NCI-H1048 (cell line): ENCODE data around the gene KPNA3.
"Not testable (repeated sequence)": the region's sequence is repeated elsewhere in the genome, so short reads cannot be mapped to it uniquely, and the experiment has no call there.

Experiments used
- DNase-seq: peaks from one replicate; lab custom pipeline; 2025; lab: John Stamatoyannopoulos, UW

Gene KPNA3, protein sequence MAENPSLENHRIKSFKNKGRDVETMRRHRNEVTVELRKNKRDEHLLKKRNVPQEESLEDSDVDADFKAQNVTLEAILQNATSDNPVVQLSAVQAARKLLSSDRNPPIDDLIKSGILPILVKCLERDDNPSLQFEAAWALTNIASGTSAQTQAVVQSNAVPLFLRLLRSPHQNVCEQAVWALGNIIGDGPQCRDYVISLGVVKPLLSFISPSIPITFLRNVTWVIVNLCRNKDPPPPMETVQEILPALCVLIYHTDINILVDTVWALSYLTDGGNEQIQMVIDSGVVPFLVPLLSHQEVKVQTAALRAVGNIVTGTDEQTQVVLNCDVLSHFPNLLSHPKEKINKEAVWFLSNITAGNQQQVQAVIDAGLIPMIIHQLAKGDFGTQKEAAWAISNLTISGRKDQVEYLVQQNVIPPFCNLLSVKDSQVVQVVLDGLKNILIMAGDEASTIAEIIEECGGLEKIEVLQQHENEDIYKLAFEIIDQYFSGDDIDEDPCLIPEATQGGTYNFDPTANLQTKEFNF

DNA sequence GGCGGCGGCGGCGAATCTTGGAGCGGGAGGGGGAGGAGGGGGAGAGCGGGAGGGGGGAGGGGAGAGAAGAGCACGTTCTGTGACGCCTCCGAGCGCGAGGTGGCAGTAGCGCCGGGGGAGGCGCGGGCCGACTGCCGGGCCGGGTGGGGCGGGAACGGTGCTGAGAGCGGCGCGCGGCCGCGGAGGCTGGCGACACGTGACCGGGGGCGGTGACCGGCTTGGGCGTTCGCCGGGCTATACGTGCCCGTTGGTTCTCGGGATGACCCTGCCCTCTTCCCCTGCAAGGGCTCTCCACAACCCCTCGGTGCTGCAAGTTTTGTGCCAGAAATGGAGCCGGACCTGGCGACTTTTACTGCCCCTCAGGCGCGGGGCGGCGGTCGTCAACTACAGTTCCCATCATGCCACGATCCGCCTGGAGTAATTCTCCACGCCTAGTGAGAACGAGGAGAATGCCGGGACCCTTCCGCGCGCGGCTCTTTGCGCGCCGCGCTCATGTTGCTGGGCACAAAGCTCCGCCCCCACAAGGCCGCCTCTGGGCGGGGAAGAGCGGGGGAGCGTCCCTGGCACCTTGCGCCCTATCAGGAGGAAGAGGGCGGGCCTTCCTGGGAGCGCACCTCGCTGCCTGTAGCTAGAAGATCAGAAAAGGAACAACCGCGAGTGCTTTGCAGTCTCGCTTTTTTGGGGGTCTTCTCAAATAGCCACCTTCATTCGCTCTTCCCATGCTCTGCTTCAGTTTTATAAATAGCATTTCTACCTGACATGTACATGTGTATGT lies at the start of gene KPNA3:
TSS of gene KPNA3 (minus strand) at position 133 of the 775 bp plus-strand sequence. CDS start 176 bp downstream, outside the sequence.
- peak; percentile 66 for DNase-seq

DNA sequence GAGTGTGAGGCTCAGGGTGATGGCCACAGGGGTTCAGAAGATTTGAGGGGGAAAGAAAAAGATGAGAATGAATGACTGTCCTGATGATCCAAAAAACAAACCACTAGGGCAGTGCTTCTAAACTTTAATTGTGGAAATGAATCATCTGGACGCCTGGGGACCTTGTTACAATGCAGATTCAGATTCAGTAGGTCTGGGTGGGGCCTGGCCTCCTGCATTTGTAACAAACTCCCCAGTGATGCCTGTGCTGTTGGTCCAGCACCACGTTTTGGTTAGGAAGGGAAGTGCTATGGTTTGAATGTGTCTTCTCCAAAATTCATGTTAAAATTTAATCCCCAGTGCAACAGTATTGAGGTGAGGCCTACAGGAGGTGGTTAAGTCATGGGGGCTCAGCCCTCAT lies 49.5 kb upstream of the KPNA3 start:
- DNase-seq, result no peak

DNA sequence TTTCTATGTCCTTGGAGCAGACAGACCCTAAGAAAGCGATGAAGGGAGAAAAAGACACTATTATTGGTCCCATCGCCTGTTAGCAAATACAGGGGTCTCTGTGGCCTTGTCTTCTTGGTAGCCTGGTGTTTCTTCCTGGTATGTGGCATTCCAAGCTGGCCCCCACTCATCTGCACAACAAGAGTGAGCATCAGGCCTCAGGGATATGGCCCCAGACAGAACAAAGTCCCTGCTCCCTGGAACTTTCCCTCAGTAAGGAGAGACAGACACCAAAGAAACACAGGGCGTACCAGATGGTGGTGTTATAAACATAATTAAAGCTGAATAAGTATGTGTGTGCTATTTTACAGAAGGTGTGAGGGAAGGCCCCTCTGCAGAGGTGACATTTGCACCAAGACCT lies 48.2 kb upstream of the KPNA3 start:
- no peak for DNase-seq

DNA sequence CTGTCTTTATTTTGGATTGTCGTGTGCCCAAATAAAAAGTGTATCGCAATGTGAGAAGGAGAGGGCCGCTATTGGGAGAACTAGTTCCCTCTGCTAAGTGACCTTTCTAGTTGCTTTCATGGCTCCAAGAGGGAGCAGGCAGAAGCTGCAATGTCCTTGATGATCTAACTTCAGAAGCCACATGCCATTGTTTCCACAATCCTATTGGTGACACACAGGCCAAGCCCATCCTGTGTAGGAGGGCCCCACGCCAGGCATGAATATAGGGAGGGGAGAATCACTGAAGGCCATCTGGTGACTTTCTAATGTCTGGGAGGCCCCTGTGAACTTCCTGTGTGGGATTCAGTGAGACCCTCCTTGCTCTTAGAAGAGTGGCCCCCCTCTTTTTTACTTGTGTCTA lies 47.8 kb upstream of the KPNA3 start:
- no peak for DNase-seq

DNA sequence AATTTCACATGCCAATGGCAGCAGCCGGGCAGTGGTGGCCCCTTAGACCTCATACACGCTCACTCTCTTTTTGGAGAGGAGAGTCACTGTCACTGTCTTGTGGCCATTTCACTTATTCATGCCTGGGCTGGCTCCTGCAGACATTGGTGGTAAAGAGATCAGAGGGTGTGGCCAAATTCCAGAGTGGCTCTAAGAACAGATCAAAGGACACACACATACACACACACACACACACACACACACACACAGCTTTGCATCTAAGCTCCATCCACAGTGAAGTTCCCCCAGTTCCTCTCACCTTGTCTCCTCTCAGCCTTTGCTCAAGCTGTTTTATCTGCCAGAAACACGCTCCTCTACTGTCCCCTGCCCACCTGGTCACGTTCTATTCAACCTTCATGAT lies 46.5 kb upstream of the KPNA3 start:
- no peak for DNase-seq

DNA sequence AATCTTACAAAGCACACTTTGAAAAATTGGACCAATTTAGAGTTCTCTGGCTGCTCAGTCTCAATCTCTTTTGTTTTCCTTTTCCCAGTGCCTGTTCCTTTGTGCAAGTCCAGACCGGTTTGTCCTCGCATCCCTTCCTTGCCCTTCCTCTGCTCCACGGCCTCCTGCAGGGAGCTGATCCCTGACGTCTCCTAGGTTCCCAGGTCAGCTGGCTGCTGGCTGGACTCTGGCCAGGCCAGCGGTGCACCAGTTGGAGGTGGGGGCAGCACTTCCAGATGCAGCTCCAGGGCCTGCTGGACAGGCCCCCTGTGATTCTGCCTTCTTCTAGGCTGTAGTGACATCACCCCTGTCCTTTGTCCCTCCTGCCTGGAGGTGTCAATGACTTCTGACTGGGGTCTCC lies 44.0 kb upstream of the KPNA3 start:
- no peak for DNase-seq

DNA sequence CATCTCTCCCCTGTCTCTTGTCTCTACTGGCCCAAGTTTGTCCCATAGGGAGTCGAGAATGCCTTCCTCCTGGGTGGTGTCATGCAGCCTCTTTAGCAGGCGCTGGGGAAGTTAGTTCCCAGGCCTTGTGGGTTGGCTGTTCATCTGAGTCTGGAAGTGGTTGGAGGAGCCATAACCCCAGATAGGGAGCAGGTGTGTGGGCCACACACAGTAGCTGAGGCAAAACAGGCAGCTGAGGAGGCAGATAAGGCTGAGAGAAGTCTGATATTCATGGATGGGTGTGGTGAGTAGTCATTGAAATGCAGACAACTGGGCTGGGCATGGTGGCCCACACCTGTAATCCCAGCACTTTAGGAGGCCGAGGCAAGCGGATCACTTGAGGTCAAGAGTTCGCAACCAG lies 40.9 kb upstream of the KPNA3 start:
- no peak for DNase-seq

DNA sequence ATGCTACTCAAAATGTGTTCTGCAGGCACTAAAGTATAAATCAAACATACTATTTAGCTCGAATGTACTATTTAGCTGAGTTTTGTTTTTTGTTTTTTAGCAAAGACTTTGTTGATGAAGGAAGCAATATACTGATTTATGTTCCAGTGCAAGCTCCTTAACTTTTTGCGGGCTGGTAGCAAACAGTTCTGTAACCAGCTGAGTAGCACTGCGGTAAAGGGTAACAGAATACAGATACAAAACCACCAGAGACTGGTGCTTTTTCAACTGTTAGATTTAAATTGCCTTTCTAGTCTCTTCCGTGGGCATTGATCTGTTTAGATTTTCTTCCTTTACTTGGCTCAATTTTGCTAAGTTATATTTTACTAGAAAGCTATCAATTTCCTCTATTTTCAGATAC lies 39.0 kb upstream of the KPNA3 start:
- no peak for DNase-seq

DNA sequence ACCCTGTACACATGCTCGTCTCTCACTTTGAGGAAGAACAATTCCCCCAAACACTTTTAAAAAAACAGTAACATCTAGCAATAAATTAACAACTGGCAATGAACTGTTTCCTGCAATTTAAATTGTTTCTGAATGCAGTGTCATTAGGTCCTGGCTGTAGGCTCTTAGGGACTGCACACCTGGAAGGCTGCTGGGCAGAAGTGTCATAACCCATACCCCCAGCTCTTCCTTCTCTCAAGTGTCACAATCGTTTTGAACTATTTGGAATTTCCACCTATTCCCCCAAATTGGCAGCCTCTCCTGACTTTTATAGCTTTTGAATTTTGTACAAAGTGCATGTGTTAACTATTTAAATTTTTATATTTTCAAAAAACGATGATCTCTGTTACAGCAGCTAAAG lies 38.2 kb upstream of the KPNA3 start:
- no peak for DNase-seq

DNA sequence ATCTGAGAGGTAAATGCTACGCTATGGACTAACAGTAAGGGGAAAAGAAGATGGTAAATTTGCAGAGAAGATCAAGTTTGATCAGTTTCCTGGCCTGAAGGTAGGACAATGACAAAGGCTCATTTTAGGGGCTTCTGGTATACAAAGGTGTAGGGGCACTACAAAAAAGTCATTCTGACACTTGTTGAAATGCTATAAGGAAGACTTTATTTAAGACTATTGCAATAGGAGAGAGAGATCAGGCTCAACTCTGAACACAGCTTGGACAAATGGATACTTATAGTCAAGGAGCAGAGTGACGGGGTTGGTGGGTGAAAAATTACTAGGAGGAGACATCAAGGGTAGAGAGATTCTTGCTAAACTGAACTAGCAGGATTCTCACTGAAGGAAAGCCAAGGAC lies 37.2 kb upstream of the KPNA3 start:
- DNase-seq, result no peak

DNA sequence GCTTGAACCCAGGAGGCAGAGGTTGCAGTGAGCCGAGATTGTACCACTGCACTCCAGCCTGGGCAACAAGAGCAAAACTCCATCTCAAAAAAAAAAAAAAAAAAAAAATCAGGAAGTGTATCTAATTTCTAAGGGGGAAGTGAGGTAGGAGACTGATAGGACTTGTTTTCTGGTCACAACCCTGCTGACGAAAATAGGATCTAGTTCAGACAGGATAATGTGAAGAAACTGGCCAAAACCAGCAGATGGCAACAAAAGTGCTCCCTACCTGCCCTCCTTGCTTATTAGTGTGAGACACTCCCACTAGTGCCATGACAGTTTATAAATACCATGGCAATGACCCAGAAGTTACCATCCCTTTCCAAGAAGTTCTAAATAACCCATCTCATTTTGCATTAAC lies 36.0 kb upstream of the KPNA3 start:
- DNase-seq, result no peak

DNA sequence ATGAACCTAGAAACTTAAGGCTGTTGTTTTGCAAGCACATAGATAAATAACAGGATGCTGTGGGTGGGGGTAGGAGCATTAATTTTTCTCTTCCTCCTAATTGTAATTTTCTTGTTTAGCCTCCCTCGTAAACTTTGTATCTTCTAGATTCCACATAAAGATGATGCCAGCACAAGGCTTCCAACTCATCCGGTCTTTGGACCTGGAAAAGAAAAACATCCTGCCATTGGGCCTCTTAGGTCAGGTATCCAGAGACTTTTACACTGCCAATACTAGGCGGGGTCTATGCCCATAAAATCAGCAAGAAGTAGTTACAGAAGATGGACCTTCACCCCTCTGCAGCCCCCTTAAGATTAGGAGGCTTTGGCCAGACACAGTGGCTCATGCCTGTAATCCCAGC lies 35.4 kb upstream of the KPNA3 start:
- DNase-seq, result no peak

DNA sequence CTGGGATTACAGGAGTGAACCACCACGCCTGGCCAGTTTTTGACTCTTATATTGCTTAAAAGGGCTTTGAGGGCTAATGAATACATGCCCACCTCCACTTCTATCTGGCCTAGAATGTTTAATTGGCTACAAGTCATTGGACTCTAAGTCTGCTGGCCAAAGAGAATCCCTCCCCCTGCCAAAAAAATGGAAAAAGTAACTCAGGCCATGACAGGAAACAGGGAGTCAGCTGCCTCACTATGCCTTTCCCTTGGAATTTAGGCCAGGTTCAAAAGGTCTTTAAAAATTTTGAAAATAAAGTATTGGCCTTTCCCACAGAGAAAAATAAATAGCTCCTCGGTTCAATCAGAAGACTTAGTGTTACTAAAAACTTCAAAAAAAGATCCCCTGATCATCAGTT lies 34.9 kb upstream of the KPNA3 start:
- no peak for DNase-seq

DNA sequence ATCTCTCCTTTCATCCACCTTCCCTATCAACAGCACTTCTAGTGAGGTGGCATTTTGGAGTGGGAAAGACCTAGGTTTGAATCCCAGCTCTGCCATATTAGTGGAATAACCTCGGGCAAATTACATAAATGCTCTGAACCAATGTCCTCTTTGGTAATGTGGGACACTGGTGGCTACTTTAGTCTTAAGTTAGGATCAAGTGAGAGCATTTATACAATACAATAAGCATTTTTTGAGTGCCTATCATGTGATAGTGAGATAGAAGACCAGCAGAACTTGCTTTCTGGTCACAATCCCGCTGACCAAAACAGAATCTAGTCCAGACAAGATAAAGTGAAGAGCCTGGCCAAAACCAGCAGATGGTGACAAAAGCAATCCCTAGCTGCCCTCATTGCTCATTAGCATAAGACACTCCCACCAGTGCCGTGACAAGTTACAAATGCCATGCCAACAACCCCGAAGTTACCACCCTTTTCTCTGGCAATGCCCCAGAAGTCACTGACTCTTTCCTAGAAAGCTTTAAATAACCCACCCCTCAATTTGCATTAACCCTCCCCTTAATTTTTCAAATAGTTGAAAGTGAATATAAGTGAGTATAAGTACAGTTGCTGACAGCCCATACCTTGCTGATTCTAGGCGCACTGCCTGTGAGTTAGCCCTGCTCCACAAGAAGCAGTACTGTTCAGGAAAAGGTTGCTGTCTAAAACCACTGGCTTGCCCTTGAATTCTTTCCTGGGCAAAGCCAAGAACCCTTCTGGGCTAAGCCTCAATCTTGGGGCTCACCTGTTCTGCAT lies 28.9 kb upstream of the KPNA3 start:
- DNase-seq, result no peak

DNA sequence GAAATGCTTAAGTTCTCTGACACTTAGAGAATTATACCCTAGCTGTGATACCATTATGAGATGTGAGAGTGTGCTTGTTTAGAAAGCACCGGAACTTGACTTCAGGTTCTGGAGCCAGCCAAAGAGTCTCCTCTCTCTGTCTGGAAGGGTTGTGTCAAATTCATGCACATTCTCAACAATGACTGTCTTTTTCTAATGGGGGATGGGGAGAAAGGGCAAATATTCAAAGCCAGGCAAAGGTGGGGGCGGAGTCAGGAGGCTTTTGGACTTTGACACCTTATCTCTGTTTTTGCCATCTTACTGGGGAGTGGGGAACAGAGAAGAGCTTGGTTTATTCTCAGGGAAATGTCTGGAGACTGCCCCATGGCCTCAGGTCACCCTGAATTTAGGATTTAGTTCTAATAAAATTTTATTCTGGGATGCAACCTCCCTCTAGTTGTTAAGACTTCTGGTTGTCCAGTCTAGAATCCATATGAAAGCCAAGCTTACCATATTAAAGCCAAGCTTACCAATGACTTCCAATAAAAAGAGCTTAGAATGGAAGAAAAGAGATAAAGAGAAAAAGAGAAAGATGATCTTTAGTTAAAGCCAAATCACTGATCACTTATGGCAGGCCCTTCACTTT lies 28.2 kb upstream of the KPNA3 start:
- no peak for DNase-seq

DNA sequence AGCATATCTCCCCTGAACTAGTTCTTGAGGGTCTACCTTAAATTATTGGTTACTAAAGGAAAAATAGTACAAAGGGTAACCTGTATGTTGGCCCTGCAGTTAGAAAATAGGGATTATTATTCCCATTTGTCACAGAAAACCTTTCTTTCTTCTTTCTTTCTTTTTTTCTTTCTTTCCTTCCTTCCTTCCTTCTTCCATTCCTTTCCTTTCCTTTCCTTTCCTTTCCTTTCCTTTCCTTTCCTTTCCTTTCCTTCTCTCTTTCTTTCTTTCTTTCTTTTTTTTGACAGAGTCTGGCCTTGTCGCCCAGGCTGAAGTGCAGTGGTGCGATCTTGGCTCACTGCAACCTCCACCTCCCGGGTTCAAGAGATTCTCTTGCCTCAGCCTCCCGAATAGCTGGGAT lies 23.6 kb upstream of the KPNA3 start:
- DNase-seq, result not testable (repeated sequence)

DNA sequence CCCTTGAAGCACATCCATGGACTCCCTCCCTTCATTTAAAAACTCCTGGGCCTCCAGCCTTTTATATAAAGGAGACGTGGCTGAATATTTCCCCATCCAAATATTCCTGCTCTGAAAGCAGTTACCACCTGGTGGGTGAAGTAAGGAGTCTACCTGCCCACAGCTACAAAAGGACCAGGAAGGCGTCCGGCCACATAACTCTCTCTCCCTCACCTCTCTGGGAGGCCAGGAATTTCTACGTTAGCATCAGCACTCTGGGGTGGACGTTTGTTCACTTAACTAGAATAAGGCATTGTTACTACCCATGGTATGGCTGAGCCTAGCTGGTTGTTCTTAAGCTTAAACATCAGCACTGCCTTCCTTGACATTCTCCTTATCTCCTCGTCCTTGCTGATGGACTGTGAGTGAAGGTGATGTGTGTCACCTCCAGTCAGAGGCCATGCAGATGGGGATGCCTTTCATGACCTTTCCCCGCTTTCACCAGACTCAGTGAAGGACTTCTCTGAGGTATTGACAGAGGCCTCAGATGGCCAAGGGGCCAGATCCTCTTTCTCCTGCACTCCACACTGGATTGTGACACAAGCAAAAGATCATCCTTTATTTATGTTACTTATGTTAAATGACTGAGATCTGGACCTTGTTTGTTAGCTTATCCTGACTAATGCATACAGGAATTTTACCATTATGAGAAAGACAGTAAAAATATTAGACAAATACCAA lies 22.2 kb upstream of the KPNA3 start:
- DNase-seq, result no peak

DNA sequence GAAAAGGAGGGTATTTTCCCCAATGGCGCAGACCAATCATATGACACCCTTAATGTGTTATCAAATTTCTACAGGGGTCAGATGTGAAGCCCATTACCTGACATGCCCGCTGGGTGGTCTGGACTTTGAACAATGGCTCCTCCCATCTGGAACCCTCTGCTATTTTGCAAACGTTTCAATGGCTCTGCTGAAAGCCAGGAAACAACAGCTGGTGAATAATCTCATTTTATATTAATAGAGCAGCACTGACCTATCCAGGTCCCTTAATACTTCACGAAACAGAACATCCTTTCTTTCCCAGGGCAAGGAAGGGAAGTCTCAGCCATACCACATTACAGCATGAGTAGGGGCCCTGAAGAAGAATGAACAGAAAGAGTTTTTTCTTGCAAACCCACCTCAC lies 20.3 kb upstream of the KPNA3 start:
- DNase-seq, result no peak

DNA sequence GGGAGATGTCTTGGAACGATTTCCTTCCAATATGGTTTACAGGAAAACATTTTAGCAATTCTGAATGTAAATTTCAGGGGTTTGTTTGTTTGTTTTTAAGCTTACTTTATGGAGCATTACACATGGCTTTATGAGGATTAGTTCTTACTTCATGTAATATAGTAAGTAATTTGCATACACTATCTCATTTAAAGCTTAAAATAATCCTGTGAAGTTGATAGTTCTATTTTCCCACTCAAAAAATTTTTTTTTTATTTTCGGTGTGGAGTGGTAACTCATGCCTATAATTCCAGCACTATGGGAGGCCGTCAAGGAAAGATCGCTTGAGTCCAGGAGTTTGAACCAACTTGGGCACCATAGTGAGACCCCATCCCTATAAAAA lies 19.0 kb upstream of the KPNA3 start:
- no peak for DNase-seq

DNA sequence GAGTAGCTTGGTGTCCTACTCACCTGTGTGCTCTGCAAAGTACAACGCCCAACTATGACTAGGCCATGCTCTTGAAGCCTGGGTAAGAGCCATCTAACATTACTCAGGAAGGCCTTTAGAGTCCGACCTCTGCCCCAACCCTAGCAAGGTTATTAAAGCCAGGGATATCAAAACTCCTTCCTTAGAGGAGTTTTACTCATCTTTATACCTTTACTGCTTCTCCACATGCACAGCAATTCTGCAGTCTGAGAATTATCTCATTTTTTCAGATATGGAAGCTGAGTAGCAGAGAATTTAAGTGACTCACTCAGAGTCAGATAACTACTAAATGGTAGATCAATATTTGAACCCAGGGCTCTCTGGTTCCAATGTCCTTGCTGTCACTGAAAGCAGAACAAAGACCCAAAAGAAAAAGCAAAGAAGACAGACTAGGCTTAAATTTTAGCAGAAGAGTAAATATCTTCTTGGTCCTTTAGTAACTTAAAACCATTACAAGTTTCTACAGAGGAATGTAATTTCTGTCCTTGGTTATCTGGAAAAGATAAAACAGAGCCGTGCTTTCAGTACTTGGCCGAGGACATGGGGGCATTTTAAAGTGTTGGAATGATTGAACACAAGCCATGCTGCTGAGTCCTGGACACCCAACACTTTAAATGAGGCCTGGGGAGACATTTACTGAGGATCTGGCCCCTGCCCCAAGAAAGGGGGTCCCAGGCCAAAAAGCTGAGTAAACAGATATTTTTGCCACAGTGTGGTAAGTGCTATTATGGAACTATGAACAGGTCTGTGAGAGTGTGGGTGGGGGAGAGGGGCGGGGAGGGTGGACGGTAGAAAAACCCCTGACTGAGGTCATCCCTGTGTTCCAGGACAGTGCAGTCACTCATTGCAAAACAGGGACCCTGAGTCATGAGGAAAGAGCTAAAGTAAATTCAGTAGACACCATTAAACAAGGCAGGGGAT lies 18.4 kb upstream of the KPNA3 start:
- no peak for DNase-seq
